MG63 (cell line): ENCODE results near the gene MUSK. TPM values are rescaled to one million over a fixed set of nuclear protein-coding genes. Genes with fewer than 3 reads are reported as not detected.
A peak's percentile ranks its signal among the peaks of the same experiment; 100 is the strongest.
"Not testable (repeated sequence)": the region's sequence is repeated elsewhere in the genome, so short reads cannot be mapped to it uniquely, and the experiment has no call there.

Experiments used
- DNase-seq: peaks from one replicate; pipeline ENCODE4 v3.0.0-alpha.2; 2020
- H3K27me3 ChIP-seq: fragments of 250-450 bp; sonication (Bioruptor Pico); 2 replicates; pipeline ENCODE4 v1.5.1; 2020; ENCODE audit warnings: mild to moderate bottlenecking, moderate library complexity
- H3K36me3 ChIP-seq: fragments of 250-450 bp; sonication (Bioruptor Pico); 2 replicates; pipeline ENCODE4 v1.5.1; 2020; ENCODE audit warnings: mild to moderate bottlenecking, moderate library complexity
- H3K4me3 ChIP-seq: fragments of 250-450 bp; sonication (Bioruptor Pico); 2 replicates; pipeline ENCODE4 v1.5.1; 2020; ENCODE audit warnings: mild to moderate bottlenecking, moderate library complexity
- H3K9me3 ChIP-seq: fragments of 250-450 bp; sonication (Bioruptor Pico); 2 replicates; pipeline ENCODE4 v1.5.1; 2020; ENCODE audit warnings: mild to moderate bottlenecking, moderate library complexity
- total RNA-seq: library from RNA; depleted of rRNA; stranded (reverse); fragments of >200 nt; shearing (Covaris generic); gene quantifications from 2 replicates; pipeline ENCODE4 v1.2.3, GENCODE V29; 2014; ENCODE audit warnings: low replicate concordance

The MUSK gene
- total RNA-seq, 1 experiment from 2014 or later = 1.9 TPM

DNA sequence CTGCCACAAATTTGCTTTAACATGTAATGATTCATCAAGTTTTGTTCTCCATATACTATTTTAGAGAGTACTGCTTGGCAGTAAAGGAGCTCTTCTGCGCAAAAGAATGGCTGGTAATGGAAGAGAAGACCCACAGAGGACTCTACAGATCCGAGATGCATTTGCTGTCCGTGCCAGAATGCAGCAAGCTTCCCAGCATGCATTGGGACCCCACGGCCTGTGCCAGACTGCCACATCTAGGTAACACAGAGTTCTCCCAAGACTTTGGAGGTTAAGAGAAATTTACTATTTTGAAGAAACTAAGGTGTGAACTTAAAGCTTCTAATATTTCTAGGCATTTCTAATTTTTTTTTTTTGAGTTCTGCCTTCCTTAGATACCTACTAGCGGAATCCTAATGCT, 107.1 kb downstream of the MUSK start:
- Histone ChIP-seq H3K4me3 (no peak overlapping the region), H3K36me3 (peaks cover 17% of the 10 kb centered on the region), H3K27me3 (no peaks in the 10 kb centered on the region), H3K9me3 (no peaks in the 10 kb centered on the region)
- DNase-seq = no peak

DNA sequence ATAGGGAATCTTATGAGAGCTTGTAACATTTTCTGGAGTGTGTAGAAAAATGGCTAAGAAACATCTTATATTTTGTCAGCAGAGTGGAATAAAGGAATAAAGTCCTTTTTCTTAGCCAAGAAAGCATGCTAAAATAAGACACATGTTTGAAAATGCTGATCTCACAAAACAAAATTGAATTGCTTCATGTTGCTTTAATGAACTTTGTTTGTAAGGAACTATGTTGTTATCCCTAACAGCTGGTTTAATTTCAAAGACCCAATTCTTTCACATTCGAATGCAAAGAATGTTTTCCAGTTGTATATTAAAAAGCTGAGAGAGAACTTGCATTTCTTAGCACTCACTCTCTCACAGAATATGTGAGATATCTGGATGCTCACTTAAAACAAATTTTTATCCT, 107.6 kb downstream of the MUSK start:
- DNase-seq = no peak

DNA sequence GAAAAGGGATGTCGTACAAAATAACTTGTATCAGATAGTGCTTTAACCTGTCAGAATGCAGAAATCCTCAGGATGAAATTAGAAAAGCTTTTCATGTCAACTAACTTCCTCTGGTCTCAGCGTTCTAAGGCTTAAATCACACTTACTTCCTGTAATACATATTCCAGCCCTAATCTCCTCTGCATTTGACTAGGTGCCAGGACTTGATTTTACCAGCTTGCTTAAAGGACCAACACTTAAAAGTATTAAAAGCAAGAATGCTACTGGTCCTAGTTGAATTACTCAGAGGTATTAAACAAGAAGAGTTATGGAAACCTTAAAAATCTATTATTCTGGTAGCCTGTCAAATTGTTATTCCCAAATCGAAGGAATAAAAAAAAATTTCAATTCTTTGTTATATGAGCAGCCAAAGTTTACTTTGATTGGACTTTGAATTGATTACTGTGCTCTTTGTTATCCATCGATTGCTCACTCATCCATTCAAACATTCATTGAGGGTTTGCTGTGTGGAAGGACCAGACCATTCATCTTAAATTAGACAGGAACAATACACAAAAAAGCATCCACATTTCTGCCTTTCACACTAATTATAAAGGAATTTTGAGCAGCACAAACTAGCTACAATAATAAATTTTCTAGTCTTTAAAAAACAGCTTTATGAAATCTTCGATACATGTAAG, 108.7 kb downstream of the MUSK start:
- Histone ChIP-seq H3K4me3 (no peak overlapping the region), H3K36me3 (peaks cover 25% of the 10 kb centered on the region), H3K27me3 (no peaks in the 10 kb centered on the region), H3K9me3 (no peaks in the 10 kb centered on the region; the same call in 1 of the 2 replicates)
- no peak for DNase-seq

More for the DNA sequence above, 107.6 kb downstream of the MUSK start:
- Histone ChIP-seq H3K36me3 (peaks cover 17% of the 10 kb centered on the region), H3K4me3 (no peak overlapping the region), H3K9me3 (no peaks in the 10 kb centered on the region), H3K27me3 (no peaks in the 10 kb centered on the region)

DNA sequence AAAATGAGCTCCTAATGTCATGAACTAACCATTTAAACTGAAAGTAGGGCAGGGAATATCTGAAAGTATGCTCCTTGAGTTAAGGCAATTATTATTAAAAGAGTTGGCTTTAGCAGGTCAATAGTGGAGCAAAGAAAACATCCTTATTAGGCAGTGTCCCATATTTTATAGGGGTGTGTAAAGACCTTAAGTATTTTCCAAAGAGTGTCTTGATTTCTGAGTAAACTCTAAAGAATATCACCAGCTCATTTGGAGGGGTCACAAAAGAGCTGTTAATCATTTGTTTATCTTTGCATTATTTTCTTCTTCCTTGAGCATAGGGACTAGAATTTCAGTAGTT, 109.3 kb downstream of the MUSK start:
- peaks cover 26% of the 10 kb centered on the region for H3K36me3 ChIP-seq
- no peak overlapping the region for H3K4me3 ChIP-seq
- no peaks in the 10 kb centered on the region; the same call in 1 of the 2 replicates for H3K9me3 ChIP-seq
- DNase-seq = no peak
- H3K27me3 ChIP-seq = no peaks in the 10 kb centered on the region

GRCh38 chr9:110782701-110783100, 114.1 kb downstream of the MUSK start:
- Histone ChIP-seq H3K36me3 (peaks cover 39% of the 10 kb centered on the region), H3K27me3 (no peaks in the 10 kb centered on the region), H3K9me3 (no peaks in the 10 kb centered on the region; the same call in 1 of the 2 replicates), H3K4me3 (no peak overlapping the region)
- no peak for DNase-seq

DNA sequence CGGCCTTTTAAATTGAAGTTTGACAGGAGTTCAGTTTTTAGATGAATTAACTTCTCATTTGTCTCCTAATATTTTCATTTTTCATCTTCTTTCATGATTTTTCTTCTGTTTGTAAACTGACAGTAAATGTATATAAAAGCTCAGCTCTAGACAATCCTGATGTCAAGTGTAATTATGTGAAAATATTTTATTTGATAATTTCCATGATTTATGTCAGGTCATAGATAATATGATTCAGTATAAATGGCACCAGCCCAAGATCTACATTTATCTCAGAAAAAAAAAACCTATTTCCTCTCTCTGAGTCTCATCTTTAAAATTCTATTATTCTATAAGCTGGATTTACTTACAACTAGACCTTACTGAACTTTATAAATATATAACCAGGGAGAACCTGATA, 115.7 kb downstream of the MUSK start:
- Histone ChIP-seq H3K4me3 (no peak overlapping the region), H3K36me3 (peaks cover 49% of the 10 kb centered on the region), H3K9me3 (no peaks in the 10 kb centered on the region; the same call in 1 of the 2 replicates), H3K27me3 (no peaks in the 10 kb centered on the region)
- DNase-seq = no peak

DNA sequence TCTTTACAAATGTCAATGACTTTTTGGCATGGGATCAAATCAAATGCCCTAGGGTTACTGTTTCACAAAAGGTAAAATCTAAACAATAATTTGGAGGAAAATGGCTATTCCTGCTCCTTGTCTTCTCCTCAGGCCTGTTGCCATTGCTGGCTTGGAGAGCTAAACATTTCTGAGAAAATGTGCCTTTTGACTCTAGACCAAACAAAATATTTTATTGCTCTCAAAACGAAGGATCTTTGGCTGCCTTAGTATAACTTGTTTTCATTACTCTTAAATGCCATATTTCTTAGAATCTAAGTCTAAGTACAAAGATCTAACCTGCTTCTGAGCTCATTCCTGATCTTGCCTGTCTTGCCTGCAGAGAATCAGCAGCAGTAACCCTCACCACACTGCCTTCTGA, 116.6 kb downstream of the MUSK start:
- Histone ChIP-seq H3K27me3 (no peaks in the 10 kb centered on the region), H3K4me3 (no peak overlapping the region), H3K36me3 (peaks cover 53% of the 10 kb centered on the region), H3K9me3 (peaks cover 8% of the 10 kb centered on the region)
- no peak for DNase-seq

- H3K4me3 ChIP-seq, H3K27me3 ChIP-seq, DNase-seq: not testable (repeated sequence)
- H3K36me3 ChIP-seq = peaks cover 46% of the 10 kb centered on the region
- H3K9me3 ChIP-seq = peaks cover 14% of the 10 kb centered on the region
These were observed 119.8 kb downstream of the MUSK start for GRCh38 chr9:110788396-110788795.

DNA sequence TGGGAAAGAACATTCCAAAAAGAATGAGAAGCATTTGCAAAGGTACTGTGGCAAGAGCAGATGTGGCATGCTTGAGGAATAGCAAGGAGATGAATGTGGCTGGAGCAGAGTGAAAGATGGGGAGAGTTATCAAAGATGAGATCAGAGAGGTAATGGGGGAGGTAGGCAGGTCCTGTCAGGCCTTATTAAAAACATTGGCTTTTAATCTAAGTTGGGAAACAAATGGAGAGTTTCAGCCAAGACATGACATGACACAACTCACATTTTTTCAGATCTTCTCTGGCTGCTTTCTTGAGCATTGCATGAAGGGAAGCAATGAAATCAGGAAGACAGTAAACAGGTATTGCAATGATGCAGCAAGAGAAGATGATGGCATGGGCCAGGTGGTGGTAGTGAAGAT, 120.3 kb downstream of the MUSK start:
- DNase-seq = no peak
- H3K4me3 ChIP-seq = no peak overlapping the region
- H3K36me3 ChIP-seq = peaks cover 41% of the 10 kb centered on the region
- H3K9me3 ChIP-seq = peaks cover 14% of the 10 kb centered on the region
- no peaks in the 10 kb centered on the region for H3K27me3 ChIP-seq

- H3K9me3 ChIP-seq = no peaks in the 10 kb centered on the region
- no peak overlapping the region for H3K4me3 ChIP-seq
- DNase-seq = peak; percentile 31
- no peaks in the 10 kb centered on the region for H3K27me3 ChIP-seq
- peaks cover 3% of the 10 kb centered on the region; the same call in 1 of the 2 replicates for H3K36me3 ChIP-seq
These were observed 129.0 kb downstream of the MUSK start for GRCh38 chr9:110797611-110798010.

DNA sequence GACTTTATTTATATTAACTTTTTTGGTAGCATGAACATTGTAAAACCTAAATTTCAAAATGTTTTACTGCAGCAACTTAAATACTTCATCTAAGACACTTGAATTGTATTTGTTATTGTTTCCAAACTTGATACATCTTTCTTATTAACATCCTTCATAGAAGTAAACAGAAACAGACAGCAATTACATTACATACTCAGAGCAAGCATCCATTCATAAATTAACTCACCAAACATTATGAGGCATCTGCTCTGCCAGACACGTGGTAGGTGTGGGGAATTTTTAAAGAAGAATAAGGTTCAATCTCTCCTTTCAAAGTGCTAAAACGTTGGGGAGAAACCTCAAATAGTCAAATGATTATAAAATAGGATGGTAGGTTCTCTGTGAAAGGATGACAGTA, 130.8 kb downstream of the MUSK start:
- peak; percentile 20 for DNase-seq
- H3K27me3 ChIP-seq = no peaks in the 10 kb centered on the region
- H3K4me3 ChIP-seq = peak overlapping the region; percentile 3
- no peaks in the 10 kb centered on the region for H3K9me3 ChIP-seq
- H3K36me3 ChIP-seq = peaks cover 3% of the 10 kb centered on the region; the same call in 1 of the 2 replicates

- H3K36me3 ChIP-seq = peaks cover 3% of the 10 kb centered on the region; the same call in 1 of the 2 replicates
- DNase-seq = no peak
- H3K4me3 ChIP-seq = no peak overlapping the region
- H3K9me3 ChIP-seq = no peaks in the 10 kb centered on the region
- H3K27me3 ChIP-seq = no peaks in the 10 kb centered on the region
These were observed 132.8 kb downstream of the MUSK start for GRCh38 chr9:110801426-110801825.

DNA sequence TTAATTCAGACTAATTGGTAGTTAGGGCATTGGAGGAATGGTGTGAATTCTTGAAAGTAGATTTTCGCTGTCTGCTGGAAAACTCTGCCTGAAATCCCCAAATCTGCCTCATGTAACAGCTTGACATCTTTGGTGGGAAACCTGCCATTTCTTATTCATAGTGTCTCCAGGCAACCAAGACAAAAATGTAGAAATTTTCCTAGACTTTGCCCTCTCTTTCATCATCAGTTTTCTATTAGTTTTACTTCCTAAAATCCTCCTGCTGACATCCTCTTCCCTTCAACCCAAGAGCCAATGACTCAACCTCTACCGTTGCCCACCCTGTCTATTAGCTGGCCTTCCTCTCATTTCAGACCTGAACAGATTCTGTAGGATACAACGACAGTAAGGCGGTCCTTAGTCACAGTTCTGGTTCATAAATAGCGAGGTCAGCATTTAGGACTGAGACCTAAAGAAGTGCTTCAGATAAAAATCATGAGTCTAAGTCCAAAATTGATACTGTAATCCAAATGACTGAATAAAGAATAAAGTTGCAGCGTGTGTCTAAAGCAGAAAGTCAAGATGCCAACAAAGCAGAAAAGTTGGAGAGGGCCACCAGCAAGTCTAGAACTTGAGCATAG, 133.9 kb downstream of the MUSK start:
- Histone ChIP-seq H3K27me3 (no peaks in the 10 kb centered on the region), H3K4me3 (no peak overlapping the region), H3K9me3 (no peaks in the 10 kb centered on the region; the same call in 1 of the 2 replicates), H3K36me3 (peaks cover 3% of the 10 kb centered on the region; the same call in 1 of the 2 replicates)
- peak; percentile 76 for DNase-seq

DNA sequence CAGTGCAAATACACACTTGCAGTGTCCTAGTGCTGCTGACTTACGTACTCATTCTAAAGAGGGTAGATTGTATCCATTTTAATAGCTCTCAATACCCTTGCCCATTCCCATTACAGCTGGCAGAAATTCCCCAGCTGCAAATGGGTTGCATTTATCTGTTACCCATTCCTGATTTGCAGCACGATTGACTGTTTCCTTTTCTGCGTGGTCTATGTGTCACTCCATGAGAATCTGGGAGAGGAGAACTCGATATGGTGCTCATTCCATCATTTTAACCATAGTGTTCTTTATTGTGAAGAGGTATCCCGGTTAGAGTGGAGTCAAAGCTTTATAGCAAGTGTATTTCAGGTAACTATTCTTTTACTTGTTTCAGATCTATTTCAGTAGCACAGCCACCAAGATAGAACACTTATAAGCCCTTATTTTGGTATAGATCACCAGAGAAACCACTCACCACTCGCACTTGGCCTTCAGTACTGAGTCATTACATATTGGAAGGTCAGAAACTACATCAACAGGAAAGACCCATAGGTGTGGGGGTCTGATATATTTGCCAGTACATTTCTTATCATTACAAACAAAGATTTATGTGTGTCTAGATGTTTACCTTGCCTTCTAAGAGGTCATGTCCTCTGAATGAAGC, 139.5 kb downstream of the MUSK start:
- no peaks in the 10 kb centered on the region for H3K27me3 ChIP-seq
- no peak for DNase-seq
- H3K36me3 ChIP-seq = peaks cover 4% of the 10 kb centered on the region; the same call in 1 of the 2 replicates
- no peak overlapping the region for H3K4me3 ChIP-seq
- no peaks in the 10 kb centered on the region; the same call in 1 of the 2 replicates for H3K9me3 ChIP-seq

DNA sequence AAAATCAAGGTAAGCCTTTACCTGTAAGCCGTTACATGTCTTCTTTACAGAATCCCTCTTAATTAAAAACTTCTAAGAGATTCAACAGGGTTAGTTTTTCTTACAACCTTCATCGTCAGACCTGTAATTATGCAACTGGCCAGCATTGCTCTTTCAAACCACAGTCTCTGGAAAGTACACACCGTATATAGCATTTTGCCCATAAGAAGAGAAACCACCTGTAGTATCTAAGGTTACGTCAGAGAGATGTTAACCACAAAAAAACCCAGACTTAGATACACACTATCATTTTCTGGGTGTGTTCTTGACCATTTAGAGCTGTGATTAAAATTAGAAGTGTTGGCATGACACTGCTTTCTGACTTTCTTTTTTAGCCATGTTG, 140.0 kb downstream of the MUSK start:
- no peaks in the 10 kb centered on the region; the same call in 1 of the 2 replicates for H3K9me3 ChIP-seq
- no peak for DNase-seq
- H3K4me3 ChIP-seq = no peak overlapping the region
- no peaks in the 10 kb centered on the region for H3K27me3 ChIP-seq
- H3K36me3 ChIP-seq = peaks cover 5% of the 10 kb centered on the region

DNA sequence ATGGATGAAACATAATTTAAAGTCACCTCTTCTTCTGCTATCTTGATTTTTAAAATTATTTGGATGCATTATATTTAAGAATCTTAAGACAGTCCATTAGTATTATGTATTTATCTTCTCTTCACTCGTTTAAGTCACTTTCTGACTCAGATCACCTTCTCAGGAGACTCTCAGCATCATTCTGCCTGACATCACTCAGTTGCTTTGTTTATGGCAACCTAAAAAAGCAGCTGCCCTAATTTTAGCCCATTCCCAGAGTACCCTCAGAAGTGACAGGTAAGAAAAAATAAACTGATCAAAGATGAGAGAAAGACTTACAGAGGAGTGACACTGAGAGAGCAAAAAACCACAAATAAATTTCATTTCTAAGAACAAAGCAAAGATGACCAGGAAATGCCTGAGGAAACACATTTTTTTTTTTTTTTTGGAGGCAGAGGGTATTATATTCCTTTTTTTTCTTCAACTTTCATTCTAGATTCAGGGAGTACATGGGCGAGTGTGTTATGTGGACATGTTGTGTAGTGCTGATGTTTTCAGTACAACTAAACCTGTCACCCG, 140.5 kb downstream of the MUSK start:
- peaks cover 5% of the 10 kb centered on the region for H3K36me3 ChIP-seq
- H3K27me3 ChIP-seq = no peaks in the 10 kb centered on the region
- DNase-seq = no peak
- H3K9me3 ChIP-seq = no peaks in the 10 kb centered on the region; the same call in 1 of the 2 replicates
- no peak overlapping the region for H3K4me3 ChIP-seq

GRCh38 chr9:110810262-110810976, 141.8 kb downstream of the MUSK start:
- Histone ChIP-seq H3K27me3 (no peaks in the 10 kb centered on the region), H3K36me3 (peaks cover 5% of the 10 kb centered on the region), H3K9me3 (no peaks in the 10 kb centered on the region; the same call in 1 of the 2 replicates), H3K4me3 (no peak overlapping the region)
- DNase-seq = no peak
